SU-DHL-6 (cell line): Measurements from ENCODE around the gene CHD6.

Experiments used
- H2AFZ ChIP-seq: fragments of 200-600 bp; sonication (generic); 2 replicates; pipeline ENCODE4 v1.6.1; 2014; ENCODE audit warnings: low read depth, mild to moderate bottlenecking, moderate library complexity, mixed read lengths, antibody characterized with exemption, low read length; ENCODE audit not compliant: severe bottlenecking
- H3F3A ChIP-seq: fragments of 200-600 bp; shearing (Covaris generic); 2 replicates; pipeline ENCODE4 v1.6.0; 2016; ENCODE audit warnings: antibody characterized with exemption, mild to moderate bottlenecking; ENCODE audit not compliant: insufficient read depth
- H3K27ac ChIP-seq: fragments of 200-600 bp; sonication (generic); 2 replicates; pipeline ENCODE4 v1.5.1; 2016; ENCODE audit warnings: low read depth, mild to moderate bottlenecking, low read length, moderate library complexity, mixed read lengths
- H3K27me3 ChIP-seq: fragments of 200-600 bp; sonication (generic), shearing (Covaris generic); 2 replicates; pipeline ENCODE4 v1.6.0; 2014; ENCODE audit warnings: mild to moderate bottlenecking, low read length
- H3K36me3 ChIP-seq: fragments of 200-600 bp; sonication (generic); 2 replicates; pipeline ENCODE4 v1.6.1; 2014; ENCODE audit warnings: mild to moderate bottlenecking, low read length, mixed read lengths
- H3K4me2 ChIP-seq: fragments of 300-600, 200-600 bp; shearing (Covaris generic), sonication (generic); 2 replicates; pipeline ENCODE4 v1.6.0; 2014; ENCODE audit warnings: low read length, low read depth, mild to moderate bottlenecking; ENCODE audit not compliant: poor library complexity, severe bottlenecking
- H3K4me3 ChIP-seq: fragments of 200-600 bp; sonication (generic); 2 replicates; pipeline ENCODE4 v1.5.1; 2014; ENCODE audit warnings: antibody characterized with exemption, low read length, mild to moderate bottlenecking, mixed read lengths; ENCODE audit not compliant: insufficient read depth, poor library complexity, severe bottlenecking
- H3K79me2 ChIP-seq: fragments of 200-600 bp; sonication (generic); 2 replicates; pipeline ENCODE4 v1.6.1; 2014; ENCODE audit warnings: mild to moderate bottlenecking, low read length, moderate library complexity; ENCODE audit not compliant: insufficient read depth
- H3K9ac ChIP-seq: fragments of 200-600 bp; sonication (generic); 2 replicates; pipeline ENCODE4 v1.7.0; 2014; ENCODE audit warnings: mild to moderate bottlenecking, low read length
- H3K9me2 ChIP-seq: fragments of 200-600 bp; sonication (generic); replicated peaks from 2 replicates; pipeline ENCODE4 v1.6.1; 2014; ENCODE audit warnings: low read length; ENCODE audit not compliant: insufficient read depth
- H3K9me3 ChIP-seq: fragments of 200-600 bp; sonication (generic); 2 replicates; pipeline ENCODE4 v1.6.1; 2014; ENCODE audit warnings: low read length, mixed read lengths; ENCODE audit not compliant: insufficient read depth
- H4K20me1 ChIP-seq: fragments of 200-600 bp; sonication (generic); 2 replicates; pipeline ENCODE4 v1.6.1; 2014; ENCODE audit warnings: low read depth, mild to moderate bottlenecking, antibody characterized with exemption, low read length, moderate library complexity, mixed read lengths
- CTCF ChIP-seq: fragments of 200-600 bp; sonication (generic); IDR thresholded peaks from one replicate; pipeline ENCODE4 v1.5.1; 2017; ENCODE audit warnings: antibody characterized with exemption, mild to moderate bottlenecking, low read length, moderate library complexity; ENCODE audit not compliant: insufficient read depth, poor library complexity, severe bottlenecking
- EZH2phosphoT487 ChIP-seq: fragments of 200-600 bp; sonication (generic), shearing (Covaris generic); conservative IDR thresholded peaks from 2 replicates; pipeline ENCODE4 v1.6.1; 2018; ENCODE audit warnings: mild to moderate bottlenecking, antibody characterized with exemption, low read length, moderate library complexity, mixed read lengths

The CHD6 gene

GRCh38 chr20:41621421-41621820, 3.2 kb upstream of the CHD6 start:
- Histone ChIP-seq H3F3A (0 out of 2 replicates have a peak, but pooled peaks cover 6% of the 10 kb centered on the region), H3K9me3 (no peaks in the 10 kb centered on the region), H3K4me2 (no peak overlapping the region), H3K9me2 (no peaks in the 10 kb centered on the region), H3K27ac (no peak overlapping the region), H4K20me1 (0 out of 2 replicates have a peak, but pooled peaks cover 9% of the 10 kb centered on the region), H3K79me2 (peaks cover 12% of the 10 kb centered on the region; the same call in 1 of the 2 replicates), H2AFZ (no peak overlapping the region), H3K9ac (no peak overlapping the region), H3K27me3 (no peaks in the 10 kb centered on the region), H3K36me3 (no peaks in the 10 kb centered on the region), H3K4me3 (no peak overlapping the region)
- TF ChIP-seq EZH2phosphoT487: no peak
- TF ChIP-seq CTCF: no peak

GRCh38 chr20:41619360-41620100, 1.4 kb upstream of the CHD6 start:
- Histone ChIP-seq H3F3A (0 out of 2 replicates have a peak, but pooled peaks cover 6% of the 10 kb centered on the region), H3K4me2 (peak overlapping the region; percentile 57), H3K9me3 (no peaks in the 10 kb centered on the region), H3K9ac (0 out of 2 replicates have a peak overlapping the region, but pooled peaks have one; percentile 52), H3K4me3 (no peak overlapping the region), H3K27ac (no peak overlapping the region), H3K27me3 (no peaks in the 10 kb centered on the region), H4K20me1 (peaks cover 17% of the 10 kb centered on the region; the same call in 1 of the 2 replicates), H2AFZ (peak overlapping the region; percentile 93), H3K36me3 (no peaks in the 10 kb centered on the region), H3K79me2 (peaks cover 28% of the 10 kb centered on the region), H3K9me2 (no peaks in the 10 kb centered on the region)
- TF ChIP-seq EZH2phosphoT487 (no peak), CTCF (no peak)

- Histone ChIP-seq H3K4me3 (peak overlapping the region; percentile 52), H2AFZ (peak overlapping the region; percentile 93), H3K27me3 (no peaks in the 10 kb centered on the region), H3F3A (0 out of 2 replicates have a peak, but pooled peaks cover 6% of the 10 kb centered on the region), H3K79me2 (peaks cover 35% of the 10 kb centered on the region), H3K9ac (peak overlapping the region; percentile 52), H3K9me3 (no peaks in the 10 kb centered on the region), H3K36me3 (no peaks in the 10 kb centered on the region), H3K27ac (no peak overlapping the region), H3K4me2 (peak overlapping the region; percentile 57), H4K20me1 (peaks cover 24% of the 10 kb centered on the region; the same call in 1 of the 2 replicates), H3K9me2 (no peaks in the 10 kb centered on the region)
- TF ChIP-seq CTCF (no peak), EZH2phosphoT487 (no peak)
These were observed 682 bp upstream of the CHD6 start for GRCh38 chr20:41618807-41619311.
